Measurements from ENCODE around the gene TOM1L2. TPM values are rescaled to one million over a fixed set of nuclear protein-coding genes. Genes with fewer than 3 reads are reported as not detected.

The TOM1L2 gene
- total RNA-seq, 3 donors from 2014 or later: 67.8 to 101 (median 87.7) TPM

GRCh38 chr17:17852930-17853329 lies 119.3 kb downstream of the TOM1L2 start:
- H3K4me3 ChIP-seq: no peak overlapping the region
- H3K4me1 ChIP-seq (ENCODE audit: low read depth): peaks cover 14% of the 10 kb centered on the region
- no peaks in the 10 kb centered on the region for H3K9me3 ChIP-seq
- TF ChIP-seq, protein P1, sequence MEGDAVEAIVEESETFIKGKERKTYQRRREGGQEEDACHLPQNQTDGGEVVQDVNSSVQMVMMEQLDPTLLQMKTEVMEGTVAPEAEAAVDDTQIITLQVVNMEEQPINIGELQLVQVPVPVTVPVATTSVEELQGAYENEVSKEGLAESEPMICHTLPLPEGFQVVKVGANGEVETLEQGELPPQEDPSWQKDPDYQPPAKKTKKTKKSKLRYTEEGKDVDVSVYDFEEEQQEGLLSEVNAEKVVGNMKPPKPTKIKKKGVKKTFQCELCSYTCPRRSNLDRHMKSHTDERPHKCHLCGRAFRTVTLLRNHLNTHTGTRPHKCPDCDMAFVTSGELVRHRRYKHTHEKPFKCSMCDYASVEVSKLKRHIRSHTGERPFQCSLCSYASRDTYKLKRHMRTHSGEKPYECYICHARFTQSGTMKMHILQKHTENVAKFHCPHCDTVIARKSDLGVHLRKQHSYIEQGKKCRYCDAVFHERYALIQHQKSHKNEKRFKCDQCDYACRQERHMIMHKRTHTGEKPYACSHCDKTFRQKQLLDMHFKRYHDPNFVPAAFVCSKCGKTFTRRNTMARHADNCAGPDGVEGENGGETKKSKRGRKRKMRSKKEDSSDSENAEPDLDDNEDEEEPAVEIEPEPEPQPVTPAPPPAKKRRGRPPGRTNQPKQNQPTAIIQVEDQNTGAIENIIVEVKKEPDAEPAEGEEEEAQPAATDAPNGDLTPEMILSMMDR (IDR thresholded peaks at IDR 0.05): no peak
- ATAC-seq (no peak), DNase-seq (no peak)
- no peaks in the 10 kb centered on the region for H3K36me3 ChIP-seq (ENCODE audit: low read depth)
- intact Hi-C loops (cut with DNase I, micrococcal nuclease): no loop called here

DNA sequence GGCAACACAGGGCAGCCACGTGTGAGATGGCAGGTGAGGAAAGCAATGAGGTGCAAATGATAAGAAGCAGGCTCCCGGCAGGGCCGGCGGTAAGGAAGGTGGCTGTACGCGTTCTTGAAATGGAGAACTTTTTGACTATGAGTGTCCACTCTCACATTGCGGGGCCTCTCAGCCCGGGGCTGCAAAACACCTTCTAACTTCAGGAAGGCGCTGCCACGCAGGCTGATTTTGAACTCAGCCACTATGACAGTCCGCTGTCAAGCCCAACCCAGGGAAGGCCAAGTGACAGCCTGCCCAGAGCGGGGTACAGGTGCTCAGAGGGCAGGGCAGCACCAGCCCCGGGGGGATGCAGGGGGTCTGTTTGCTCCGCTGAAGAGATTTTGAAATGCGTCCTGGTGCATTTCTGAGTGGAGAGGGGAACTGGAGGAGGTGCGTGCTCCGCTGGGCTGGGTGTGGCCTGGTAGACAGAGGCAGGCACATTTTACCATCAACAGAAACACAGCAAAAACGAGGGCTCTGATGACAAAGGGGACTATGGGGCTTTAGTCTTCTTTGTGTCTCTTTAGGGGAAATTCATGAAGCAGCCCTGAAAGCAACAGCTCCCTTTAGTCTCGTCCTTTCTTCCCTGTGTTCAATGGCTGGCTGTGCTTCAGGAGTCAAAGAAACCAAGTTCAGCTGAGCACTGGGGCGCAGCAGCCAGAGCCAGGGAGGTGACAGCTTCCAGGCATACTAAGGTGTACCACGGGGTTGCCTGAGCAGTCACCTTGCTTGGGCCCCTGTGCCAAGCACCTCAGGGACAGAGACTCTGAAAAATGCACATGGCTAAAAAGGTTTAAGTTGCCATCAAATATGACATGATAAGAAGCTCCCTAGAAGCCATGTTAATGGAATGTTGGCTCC lies 120.8 kb downstream of the TOM1L2 start:
- ATAC-seq (no peak), DNase-seq (peak in 1 of 3 donors; percentile 4)
- Histone ChIP-seq H3K36me3 (ENCODE audit: low read depth) (no peaks in the 10 kb centered on the region), H3K9me3 (no peaks in the 10 kb centered on the region), H3K4me1 (ENCODE audit: low read depth) (peaks cover 14% of the 10 kb centered on the region), H3K4me3 (no peak overlapping the region)
- intact Hi-C loops (cut with DNase I, micrococcal nuclease): no loop called here
- TF ChIP-seq, protein P1 (IDR thresholded peaks at IDR 0.05): no peak

GRCh38 chr17:17849845-17850373 lies 122.3 kb downstream of the TOM1L2 start:
- peak in 2 of 3 donors; percentile 56 to 76 for DNase-seq

DNA sequence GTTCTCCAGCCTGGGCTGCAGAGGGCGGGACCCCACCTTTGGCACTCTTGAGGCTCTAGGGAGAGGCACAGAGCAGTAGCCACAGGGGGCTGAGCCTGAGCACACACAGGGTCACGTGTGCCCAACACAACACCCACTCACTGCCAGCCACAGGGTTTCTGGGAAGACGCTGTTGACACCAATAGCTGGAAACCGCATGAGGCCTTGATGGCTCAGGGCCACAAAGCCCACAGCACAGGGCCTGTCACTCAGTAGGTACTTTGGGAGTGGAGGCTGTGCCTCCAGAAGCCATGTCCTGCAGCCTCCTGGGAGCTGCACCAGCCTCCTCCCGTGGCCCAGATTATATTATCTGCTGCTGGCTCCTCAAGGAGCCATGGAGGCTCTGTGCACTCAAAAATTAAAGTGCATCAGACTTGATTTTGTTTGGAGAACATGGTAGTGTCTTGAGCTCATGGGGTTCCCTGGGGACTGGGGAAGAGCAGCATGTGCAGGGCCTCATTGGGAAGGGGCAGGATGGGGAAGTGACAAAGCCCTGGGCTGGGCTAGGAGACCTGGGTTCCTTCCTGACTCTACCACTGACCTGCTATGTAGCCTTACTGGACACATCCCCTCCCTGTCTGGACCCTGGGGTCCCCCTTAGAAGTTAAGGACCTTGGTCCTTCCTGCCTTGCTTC lies 122.9 kb downstream of the TOM1L2 start:
- DNase-seq: peak; percentile 62 to 88 (median 66)
- Histone ChIP-seq H3K4me3 (no peak overlapping the region), H3K36me3 (ENCODE audit: low read depth) (no peaks in the 10 kb centered on the region), H3K9me3 (no peaks in the 10 kb centered on the region), H3K4me1 (ENCODE audit: low read depth) (peaks cover 11% of the 10 kb centered on the region)
- TF ChIP-seq, protein P1 (IDR thresholded peaks at IDR 0.05): no peak
- intact Hi-C loops (cut with DNase I, micrococcal nuclease): loop anchor here in 1 of 2 donors (10.0 kb wide), 1 partner anchor 164 kb away; the partner anchor contains the start of gene RAI1
- peak; percentile 74 for ATAC-seq

More at GRCh38 chr17:17849845-17850373, 122.3 kb downstream of the TOM1L2 start:
- TF ChIP-seq, protein P1 (IDR thresholded peaks at IDR 0.05): no peak
- Histone ChIP-seq H3K36me3 (ENCODE audit: low read depth) (no peaks in the 10 kb centered on the region), H3K4me1 (ENCODE audit: low read depth) (peaks cover 11% of the 10 kb centered on the region), H3K9me3 (no peaks in the 10 kb centered on the region), H3K4me3 (no peak overlapping the region)
- peak; percentile 59 for ATAC-seq
- intact Hi-C loops (cut with DNase I, micrococcal nuclease): loop anchor here in 1 of 2 donors (10.0 kb wide), 1 partner anchor 165 kb away; the partner anchor contains the start of gene RAI1

DNA sequence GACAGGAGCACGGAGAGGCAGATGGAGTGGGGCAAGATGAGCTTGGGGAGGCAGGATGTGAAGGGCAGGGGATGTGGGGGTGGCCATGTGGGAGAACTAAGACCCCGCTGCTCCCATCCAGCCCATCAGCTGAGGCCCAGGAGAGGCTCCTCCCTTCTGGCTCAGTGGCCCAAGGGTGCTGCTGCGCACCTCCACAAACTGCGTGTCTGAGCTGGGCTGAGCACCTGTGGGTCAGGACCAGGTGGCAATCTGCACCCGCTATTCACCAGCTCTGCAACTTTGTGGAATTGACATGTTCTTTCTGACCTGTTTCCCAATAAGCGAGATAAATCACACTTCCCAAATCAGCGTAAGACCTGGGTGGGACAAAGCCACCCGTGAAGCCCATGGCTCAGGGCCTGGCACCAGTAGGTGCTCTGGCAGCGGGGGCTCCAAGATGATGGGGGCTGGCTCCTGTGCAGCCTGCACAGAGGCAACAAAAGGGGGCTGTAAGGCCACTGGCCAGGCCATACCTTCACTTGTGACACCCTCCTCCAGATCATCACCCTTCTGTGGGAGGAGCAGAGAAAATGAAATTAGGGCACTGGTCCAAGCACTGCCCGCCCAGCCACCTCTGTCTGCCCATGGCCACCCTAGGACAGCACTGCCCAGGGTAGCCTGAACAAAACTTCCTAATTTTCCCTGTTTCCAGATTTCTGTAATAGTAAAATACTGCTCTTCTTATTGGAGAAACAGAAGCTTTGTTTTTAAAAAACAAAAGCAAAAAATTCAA lies 123.7 kb downstream of the TOM1L2 start:
- ATAC-seq (no peak), DNase-seq (peak in 1 of 3 donors; percentile 7)
- Histone ChIP-seq H3K9me3 (no peaks in the 10 kb centered on the region), H3K4me1 (ENCODE audit: low read depth) (peaks cover 11% of the 10 kb centered on the region), H3K36me3 (ENCODE audit: low read depth) (no peaks in the 10 kb centered on the region), H3K4me3 (no peak overlapping the region)
- TF ChIP-seq, protein P1 (IDR thresholded peaks at IDR 0.05): no peak
- intact Hi-C loops (cut with DNase I, micrococcal nuclease): loop anchor here in 1 of 2 donors (10.0 kb wide), 1 partner anchor 164 kb away; the partner anchor contains the start of gene RAI1

Measured in mucosa of descending colon (tissue), 3 donors.